ENCODE measurements around the gene PEAK3.

GRCh38 chr19:2250766-2251105, 31.2 kb downstream of the PEAK3 start:
- no peak for TF ChIP-seq CTCF (IDR thresholded peaks at IDR 0.05)
- no peak for TF ChIP-seq POLR2A (IDR thresholded peaks at IDR 0.05)
- TF ChIP-seq POLR2AphosphoS5 (IDR thresholded peaks at IDR 0.05): no peak

All from breast epithelium (tissue), 3 donors.